ENCODE data around the gene PGP. TPM values are rescaled to one million over a fixed set of nuclear protein-coding genes. Genes with fewer than 3 reads are reported as not detected.

Gene PGP
- total RNA-seq, 2 experiments from 2014 or later: 8.1 to 8.5 TPM

DNA sequence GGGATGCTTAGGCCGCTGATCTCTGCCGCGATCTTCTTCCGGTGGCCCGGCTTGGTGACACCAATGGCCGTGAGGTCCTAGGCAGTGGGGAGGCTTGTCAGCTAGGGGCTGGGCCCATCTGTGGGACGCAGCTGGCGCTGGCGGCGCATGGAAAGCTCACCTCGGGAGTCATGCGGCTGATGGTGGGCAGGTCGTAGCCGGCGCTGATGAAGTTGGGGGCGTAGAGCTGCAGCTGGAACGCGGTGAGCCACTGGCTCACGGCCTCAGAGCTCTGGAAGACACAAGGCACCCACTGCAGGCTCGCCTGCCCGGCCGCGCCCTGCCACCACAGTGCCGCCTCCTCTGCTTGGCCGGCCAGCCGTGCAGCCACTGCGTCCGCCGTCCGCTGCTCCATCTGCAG lies 31.0 kb downstream of the PGP start:
- TF ChIP-seq, protein P1, sequence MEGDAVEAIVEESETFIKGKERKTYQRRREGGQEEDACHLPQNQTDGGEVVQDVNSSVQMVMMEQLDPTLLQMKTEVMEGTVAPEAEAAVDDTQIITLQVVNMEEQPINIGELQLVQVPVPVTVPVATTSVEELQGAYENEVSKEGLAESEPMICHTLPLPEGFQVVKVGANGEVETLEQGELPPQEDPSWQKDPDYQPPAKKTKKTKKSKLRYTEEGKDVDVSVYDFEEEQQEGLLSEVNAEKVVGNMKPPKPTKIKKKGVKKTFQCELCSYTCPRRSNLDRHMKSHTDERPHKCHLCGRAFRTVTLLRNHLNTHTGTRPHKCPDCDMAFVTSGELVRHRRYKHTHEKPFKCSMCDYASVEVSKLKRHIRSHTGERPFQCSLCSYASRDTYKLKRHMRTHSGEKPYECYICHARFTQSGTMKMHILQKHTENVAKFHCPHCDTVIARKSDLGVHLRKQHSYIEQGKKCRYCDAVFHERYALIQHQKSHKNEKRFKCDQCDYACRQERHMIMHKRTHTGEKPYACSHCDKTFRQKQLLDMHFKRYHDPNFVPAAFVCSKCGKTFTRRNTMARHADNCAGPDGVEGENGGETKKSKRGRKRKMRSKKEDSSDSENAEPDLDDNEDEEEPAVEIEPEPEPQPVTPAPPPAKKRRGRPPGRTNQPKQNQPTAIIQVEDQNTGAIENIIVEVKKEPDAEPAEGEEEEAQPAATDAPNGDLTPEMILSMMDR (IDR thresholded peaks at IDR 0.05): no peak
- no peaks in the 10 kb centered on the region for H3K4me1 Mint-ChIP-seq (ENCODE audit: low read depth)
- Histone ChIP-seq H3K27me3 (ENCODE audit: control insufficient read depth in 1 of 2, insufficient read depth in 2 of 2, low read length in 2 of 2) (no peaks in the 10 kb centered on the region), H3K9me3 (ENCODE audit: control insufficient read depth in 1 of 2, insufficient read depth in 1 of 2, low read length in 2 of 2) (no peaks in the 10 kb centered on the region), H3K4me1 (ENCODE audit: insufficient read depth, low read length) (no peaks in the 10 kb centered on the region), H3K36me3 (ENCODE audit: insufficient read depth, low read length) (no peaks in the 10 kb centered on the region), H3K27ac (ENCODE audit: low read depth in 1 of 2, low read length in 2 of 2) (no peak overlapping the region), H3K4me3 (ENCODE audit: low read length) (no peak overlapping the region)
- H3K9me3 Mint-ChIP-seq: no peaks in the 10 kb centered on the region
- CTCF ChIA-PET: no interaction called here
- H3K27me3 Mint-ChIP-seq: no peaks in the 10 kb centered on the region
- no peak overlapping the region for H3K4me3 Mint-ChIP-seq
- H3K27ac Mint-ChIP-seq: no peak overlapping the region
- H3K36me3 Mint-ChIP-seq (ENCODE audit: low read depth): no peaks in the 10 kb centered on the region
- POLR2A ChIA-PET: no interaction called here
- DNase-seq (no peak), ATAC-seq (ENCODE audit: poor library complexity) (no peak)
- intact Hi-C loops (cut with DNase I, micrococcal nuclease): no loop called here

DNA sequence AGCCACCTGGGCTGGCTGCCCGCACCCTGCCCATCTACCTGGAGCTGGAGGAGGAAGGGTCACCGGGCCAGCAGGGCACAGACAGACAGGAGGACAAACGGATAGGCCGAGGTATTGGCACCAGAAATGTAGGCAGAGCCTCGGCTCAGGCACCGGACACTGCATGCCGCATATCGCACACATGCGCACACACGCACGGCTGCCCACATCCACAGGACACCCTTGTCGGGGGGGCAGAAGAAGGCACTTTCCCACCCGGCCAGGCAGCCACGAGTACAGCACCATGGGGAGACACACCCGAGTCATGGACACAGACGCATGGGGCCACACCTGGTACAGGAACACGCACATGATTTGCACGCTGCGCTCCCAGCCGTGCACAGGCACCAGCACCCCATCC lies 32.7 kb downstream of the PGP start:
- no peaks in the 10 kb centered on the region for H3K36me3 ChIP-seq (ENCODE audit: insufficient read depth, low read length)
- ATAC-seq (ENCODE audit: poor library complexity) (no peak), DNase-seq (no peak)
- H3K4me3 Mint-ChIP-seq: no peak overlapping the region
- no peaks in the 10 kb centered on the region for H3K27me3 Mint-ChIP-seq
- no peaks in the 10 kb centered on the region for H3K27me3 ChIP-seq (ENCODE audit: control insufficient read depth in 1 of 2, insufficient read depth in 2 of 2, low read length in 2 of 2)
- H3K9me3 ChIP-seq (ENCODE audit: control insufficient read depth in 1 of 2, insufficient read depth in 1 of 2, low read length in 2 of 2): no peaks in the 10 kb centered on the region
- H3K4me1 Mint-ChIP-seq (ENCODE audit: low read depth): no peaks in the 10 kb centered on the region
- no peak overlapping the region for H3K27ac ChIP-seq (ENCODE audit: low read depth in 1 of 2, low read length in 2 of 2)
- intact Hi-C loops (cut with DNase I, micrococcal nuclease): no loop called here
- TF ChIP-seq, protein P1 (IDR thresholded peaks at IDR 0.05): no peak
- no peaks in the 10 kb centered on the region for H3K36me3 Mint-ChIP-seq (ENCODE audit: low read depth)
- ChIA-PET CTCF (no interaction called here), POLR2A (no interaction called here)
- no peaks in the 10 kb centered on the region for H3K4me1 ChIP-seq (ENCODE audit: insufficient read depth, low read length)
- no peak overlapping the region for H3K27ac Mint-ChIP-seq
- H3K4me3 ChIP-seq (ENCODE audit: low read length): no peak overlapping the region
- H3K9me3 Mint-ChIP-seq: no peaks in the 10 kb centered on the region

DNA sequence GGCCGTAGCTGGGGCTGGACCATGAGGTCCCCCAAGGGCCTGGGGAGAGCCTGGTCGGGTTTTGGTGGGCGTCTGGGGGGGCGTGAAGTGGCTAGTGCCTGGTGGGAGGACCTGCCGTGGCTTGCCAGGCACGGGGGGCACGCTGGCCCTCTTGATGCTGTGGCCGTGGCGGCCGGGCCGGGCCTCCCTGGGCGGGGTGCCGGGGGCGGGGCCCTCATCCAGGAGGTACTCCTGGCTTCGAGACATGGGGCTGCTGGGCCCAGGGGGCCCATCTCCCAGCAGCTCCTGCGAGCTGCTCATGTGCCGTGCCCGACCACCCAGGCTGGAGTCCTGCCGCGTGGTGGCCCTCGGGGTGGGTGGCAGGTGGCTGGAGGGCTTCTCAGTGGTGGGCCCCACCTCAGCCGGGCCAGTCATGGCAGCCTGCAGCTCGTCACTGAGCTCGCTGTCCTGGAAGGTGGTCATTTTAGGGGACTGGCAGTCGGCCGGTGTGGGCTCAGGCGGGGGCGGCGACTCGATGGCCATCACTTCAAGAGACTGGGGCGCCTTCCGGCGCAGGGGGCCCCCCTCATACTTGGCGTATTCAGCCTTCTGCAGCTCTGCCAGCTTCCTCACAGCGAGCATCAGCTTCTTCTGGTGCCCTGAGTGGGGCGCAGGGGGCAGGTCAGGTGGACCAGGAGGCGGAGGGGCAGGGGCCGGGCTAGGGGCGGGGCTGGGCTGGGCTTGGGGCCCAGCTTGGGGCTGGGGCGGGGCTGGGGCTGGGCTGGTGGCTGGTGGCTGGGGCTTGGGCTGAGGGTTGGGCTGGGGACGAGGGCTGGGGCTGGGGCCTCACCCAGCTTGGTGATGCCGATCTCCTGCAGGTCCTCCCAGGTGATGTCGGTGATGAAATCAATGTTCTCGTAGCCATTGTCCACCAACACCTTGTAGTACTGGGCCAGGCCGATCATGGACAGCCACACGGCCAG lies 33.4 kb downstream of the PGP start:
- DNase-seq (no peak), ATAC-seq (ENCODE audit: poor library complexity) (no peak)
- Histone ChIP-seq H3K4me1 (ENCODE audit: insufficient read depth, low read length) (no peaks in the 10 kb centered on the region), H3K9me3 (ENCODE audit: control insufficient read depth in 1 of 2, insufficient read depth in 1 of 2, low read length in 2 of 2) (no peaks in the 10 kb centered on the region), H3K27me3 (ENCODE audit: control insufficient read depth in 1 of 2, insufficient read depth in 2 of 2, low read length in 2 of 2) (no peaks in the 10 kb centered on the region), H3K4me3 (ENCODE audit: low read length) (no peak overlapping the region), H3K27ac (ENCODE audit: low read depth in 1 of 2, low read length in 2 of 2) (no peak overlapping the region), H3K36me3 (ENCODE audit: insufficient read depth, low read length) (peaks cover 3% of the 10 kb centered on the region)
- no peaks in the 10 kb centered on the region for H3K4me1 Mint-ChIP-seq (ENCODE audit: low read depth)
- ChIA-PET CTCF (no interaction called here), POLR2A (no interaction called here)
- H3K27me3 Mint-ChIP-seq: no peaks in the 10 kb centered on the region
- no peaks in the 10 kb centered on the region for H3K9me3 Mint-ChIP-seq
- TF ChIP-seq, protein P1 (IDR thresholded peaks at IDR 0.05): no peak
- H3K36me3 Mint-ChIP-seq (ENCODE audit: low read depth): no peaks in the 10 kb centered on the region
- no peak overlapping the region for H3K27ac Mint-ChIP-seq
- H3K4me3 Mint-ChIP-seq: no peak overlapping the region
- intact Hi-C loops (cut with DNase I, micrococcal nuclease): no loop called here
